T-helper 2 cell treated with Interferon-gamma antibody and Interleukin-4, amounts not matched to agents 5 μg/mL and 100 μg/mL, for 36 hours (primary cell): ENCODE results near the gene IDH3A.

Experiments used
- DNase-seq: peaks from one replicate; pipeline ENCODE4 v3.0.0; 2021; ENCODE audit warnings: low spot score
- H3K27ac Mint-ChIP-seq: one replicate; pipeline ENCODE4 v1.8.0; 2021; ENCODE audit warnings: mild to moderate bottlenecking, mixed read lengths
- H3K27me3 Mint-ChIP-seq: one replicate; pipeline ENCODE4 v1.8.0; 2021; ENCODE audit warnings: low read depth, mixed read lengths
- H3K36me3 Mint-ChIP-seq: one replicate; pipeline ENCODE4 v1.8.0; 2021; ENCODE audit warnings: low read depth, mixed read lengths
- H3K4me1 Mint-ChIP-seq: one replicate; pipeline ENCODE4 v1.8.0; 2021; ENCODE audit warnings: low read depth, mixed read lengths
- H3K4me3 Mint-ChIP-seq: one replicate; pipeline ENCODE4 v1.8.0; 2022; ENCODE audit warnings: mild to moderate bottlenecking, moderate library complexity, mixed read lengths
- H3K9me3 Mint-ChIP-seq: one replicate; pipeline ENCODE4 v1.8.0; 2021; ENCODE audit warnings: mixed read lengths

The IDH3A gene

DNA sequence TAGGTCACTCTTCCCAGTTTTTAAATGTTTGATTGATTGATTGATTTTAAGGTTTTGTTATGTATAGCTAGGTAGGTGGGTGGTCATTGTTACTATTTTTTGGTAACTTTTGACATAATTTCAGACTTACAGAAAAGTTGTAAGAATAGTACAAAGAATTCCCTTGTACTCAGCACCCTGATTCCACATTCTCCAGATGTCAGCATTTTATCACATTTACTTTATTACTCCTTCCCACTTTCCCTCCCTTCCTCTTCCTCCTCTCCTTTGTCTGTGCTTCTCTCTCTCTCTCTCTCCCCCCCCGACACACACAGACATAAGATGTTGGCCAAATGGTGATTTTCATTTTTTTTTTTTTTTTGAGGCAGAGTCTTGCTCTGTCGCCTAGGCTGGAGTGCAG is 14.8 kb downstream of the IDH3A start:
- Mint-ChIP-seq H3K4me1 (peaks cover 23% of the 10 kb centered on the region), H3K27ac (peak overlapping the region; percentile 59), H3K9me3 (no peaks in the 10 kb centered on the region), H3K4me3 (no peak overlapping the region), H3K36me3 (peaks cover 64% of the 10 kb centered on the region), H3K27me3 (no peaks in the 10 kb centered on the region)
- DNase-seq, result no peak

DNA sequence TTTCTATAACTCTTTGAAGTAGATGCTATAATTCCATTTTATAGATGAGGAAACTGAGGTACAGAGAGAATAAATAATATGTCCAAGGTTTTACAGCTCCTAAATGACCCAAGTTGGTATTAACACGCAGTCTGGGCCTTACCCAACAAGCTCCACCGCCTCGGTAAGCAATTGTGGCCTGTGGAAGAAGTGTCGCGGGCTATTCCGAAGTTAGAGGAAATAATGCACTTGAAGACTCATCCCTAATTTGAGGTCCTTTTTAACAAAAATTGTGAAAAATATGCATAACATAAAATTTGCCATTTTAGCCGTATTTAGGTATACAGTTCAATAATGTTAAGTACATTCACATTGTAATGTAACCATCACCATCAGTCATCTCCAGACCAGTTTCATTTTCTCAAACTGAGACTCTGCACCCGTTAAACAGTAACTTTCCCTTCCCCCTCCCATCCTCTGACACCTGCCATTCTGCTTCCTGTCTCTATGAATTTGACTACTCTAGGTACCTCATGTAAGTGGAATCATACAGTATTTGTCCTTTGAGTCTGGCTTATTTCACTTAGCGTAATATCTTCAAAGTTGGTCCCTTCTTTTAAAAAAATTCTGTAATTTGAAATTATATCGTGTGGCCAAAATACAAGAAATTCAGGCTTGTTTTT is 18.2 kb downstream of the IDH3A start:
- peak overlapping the region; percentile 78 for H3K27ac Mint-ChIP-seq
- H3K27me3 Mint-ChIP-seq, result no peaks in the 10 kb centered on the region
- peak; percentile 56 for DNase-seq
- H3K4me3 Mint-ChIP-seq, result peak overlapping the region; percentile 25
- H3K4me1 Mint-ChIP-seq, result peaks cover 36% of the 10 kb centered on the region
- H3K9me3 Mint-ChIP-seq, result no peaks in the 10 kb centered on the region
- H3K36me3 Mint-ChIP-seq, result peaks cover 75% of the 10 kb centered on the region

DNA sequence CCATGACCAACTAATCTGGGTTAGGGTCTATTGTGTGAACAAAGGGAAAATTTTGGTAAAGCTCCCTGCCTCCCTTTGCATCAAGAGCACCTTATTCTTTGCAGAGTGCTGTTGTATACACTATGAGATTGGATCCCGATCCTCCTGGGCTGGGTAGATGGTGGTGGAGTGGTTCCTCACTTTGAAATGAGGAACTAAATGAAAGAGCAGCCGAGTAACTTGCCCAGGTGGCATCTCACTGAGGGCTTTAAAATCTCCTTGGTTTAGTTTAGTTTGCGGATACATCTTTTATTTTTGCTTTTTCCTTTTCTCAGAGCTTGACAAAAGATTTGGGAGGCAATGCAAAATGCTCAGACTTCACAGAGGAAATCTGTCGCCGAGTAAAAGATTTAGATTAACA is 19.4 kb downstream of the IDH3A start:
- no peak for DNase-seq
- Mint-ChIP-seq H3K9me3 (peaks cover 3% of the 10 kb centered on the region), H3K27me3 (no peaks in the 10 kb centered on the region), H3K27ac (peak overlapping the region; percentile 45), H3K4me1 (peaks cover 47% of the 10 kb centered on the region), H3K36me3 (peaks cover 80% of the 10 kb centered on the region), H3K4me3 (peak overlapping the region; percentile 18)

DNA sequence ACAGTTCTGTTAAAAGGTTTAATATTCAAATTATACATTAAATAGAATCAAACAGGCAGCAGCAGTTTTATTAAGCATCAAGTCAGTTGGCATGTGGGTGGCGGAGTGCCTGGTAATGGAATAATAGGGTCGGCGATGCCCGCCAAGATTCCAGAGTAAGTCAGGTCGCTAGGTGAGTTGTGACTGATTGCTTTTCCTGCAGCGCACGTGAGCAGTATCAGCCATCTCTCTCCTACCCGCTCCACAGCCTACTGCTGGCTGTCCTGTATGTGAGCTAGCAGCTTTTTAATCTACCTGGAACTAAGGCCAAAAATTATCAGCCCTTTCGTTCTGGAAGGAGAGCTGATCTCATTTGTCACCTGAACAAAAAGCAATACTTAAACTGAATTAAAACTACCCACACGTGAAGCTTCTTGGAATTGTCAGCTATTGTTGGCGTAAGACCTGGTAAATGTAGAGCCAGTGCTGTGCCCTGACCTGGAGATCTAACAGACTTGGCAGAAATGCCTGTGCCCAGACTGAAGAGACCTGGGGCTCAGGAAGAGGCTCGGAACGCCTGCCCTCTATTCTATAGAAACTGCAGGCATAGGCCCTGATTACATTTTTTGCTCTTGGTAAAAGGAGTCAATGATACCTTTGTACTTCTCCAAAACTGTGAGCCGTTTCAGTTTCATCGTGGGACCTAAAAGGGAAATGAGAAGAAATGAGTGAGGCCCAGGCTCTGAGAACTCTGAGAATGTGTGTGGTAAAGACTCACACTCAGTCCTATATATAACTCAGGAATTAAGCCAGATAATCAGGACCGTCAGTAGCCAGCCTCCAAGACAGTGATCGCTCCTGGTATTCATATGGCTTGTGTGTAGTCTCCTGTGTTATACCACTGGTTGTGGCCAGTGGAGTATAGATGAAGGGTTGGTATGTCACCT is 21.9 kb downstream of the IDH3A start:
- Mint-ChIP-seq H3K4me1 (peaks cover 62% of the 10 kb centered on the region), H3K27ac (peak overlapping the region; percentile 31)

DNA sequence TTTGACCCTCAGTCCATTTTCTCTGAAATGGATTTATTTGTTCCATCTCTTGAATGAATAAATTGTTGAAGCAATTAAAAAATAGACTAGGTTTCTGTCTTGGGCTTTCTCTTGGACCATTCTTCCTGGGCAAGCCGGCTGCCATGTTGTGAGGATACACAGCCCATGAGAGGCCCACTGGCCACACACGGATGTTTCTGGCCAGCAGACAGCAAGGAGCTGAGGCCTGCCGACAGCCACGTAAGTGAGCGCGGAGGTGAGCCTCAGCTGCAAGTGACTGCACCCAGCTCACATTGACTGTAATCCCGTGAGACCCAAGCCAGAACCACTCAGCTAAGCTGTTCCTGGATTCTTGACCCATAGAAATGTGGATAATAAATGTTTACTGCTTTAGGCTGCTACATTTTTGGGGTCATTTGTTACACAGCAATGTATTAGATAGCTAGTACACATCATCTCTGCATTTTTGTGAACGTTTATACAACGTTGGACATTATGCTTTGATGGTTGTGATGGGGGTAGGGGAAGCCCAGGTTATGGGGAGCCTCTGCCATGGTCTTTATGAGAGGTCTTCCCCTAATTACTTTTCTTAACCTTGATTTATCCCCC is 22.8 kb downstream of the IDH3A start:
- Mint-ChIP-seq H3K4me3 (no peak overlapping the region), H3K9me3 (peaks cover 3% of the 10 kb centered on the region), H3K27ac (no peak overlapping the region), H3K4me1 (peaks cover 56% of the 10 kb centered on the region), H3K27me3 (no peaks in the 10 kb centered on the region), H3K36me3 (peaks cover 63% of the 10 kb centered on the region)
- DNase-seq, result no peak

More for the DNA sequence above, 21.9 kb downstream of the IDH3A start:
- H3K4me3 Mint-ChIP-seq, result peak overlapping the region; percentile 26
- no peaks in the 10 kb centered on the region for H3K27me3 Mint-ChIP-seq
- no peak for DNase-seq
- peaks cover 3% of the 10 kb centered on the region for H3K9me3 Mint-ChIP-seq
- peaks cover 71% of the 10 kb centered on the region for H3K36me3 Mint-ChIP-seq

DNA sequence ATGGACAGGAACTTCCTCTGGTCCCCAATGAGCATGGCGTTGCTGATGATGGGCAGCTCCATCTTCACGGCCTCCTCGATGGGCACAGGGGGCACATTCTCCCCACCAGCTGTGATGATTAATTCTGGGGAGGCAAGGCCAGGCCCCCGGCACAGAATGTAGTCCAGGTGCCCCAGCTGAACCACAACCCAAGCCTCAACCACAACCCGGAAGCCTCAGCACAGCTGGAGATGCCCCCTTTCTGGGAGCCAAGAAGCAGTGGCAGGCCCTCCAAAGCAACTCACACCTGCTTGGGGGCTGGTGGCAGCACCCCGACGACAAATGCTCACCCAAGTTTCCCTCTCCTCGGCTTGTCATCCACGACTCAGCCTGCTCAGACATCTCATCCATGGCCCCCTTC is 25.2 kb downstream of the IDH3A start:
- Mint-ChIP-seq H3K9me3 (peaks cover 3% of the 10 kb centered on the region), H3K4me3 (peak overlapping the region; percentile 48), H3K27ac (peak overlapping the region; percentile 60), H3K36me3 (peaks cover 44% of the 10 kb centered on the region), H3K4me1 (peaks cover 39% of the 10 kb centered on the region), H3K27me3 (no peaks in the 10 kb centered on the region)
- DNase-seq, result no peak

DNA sequence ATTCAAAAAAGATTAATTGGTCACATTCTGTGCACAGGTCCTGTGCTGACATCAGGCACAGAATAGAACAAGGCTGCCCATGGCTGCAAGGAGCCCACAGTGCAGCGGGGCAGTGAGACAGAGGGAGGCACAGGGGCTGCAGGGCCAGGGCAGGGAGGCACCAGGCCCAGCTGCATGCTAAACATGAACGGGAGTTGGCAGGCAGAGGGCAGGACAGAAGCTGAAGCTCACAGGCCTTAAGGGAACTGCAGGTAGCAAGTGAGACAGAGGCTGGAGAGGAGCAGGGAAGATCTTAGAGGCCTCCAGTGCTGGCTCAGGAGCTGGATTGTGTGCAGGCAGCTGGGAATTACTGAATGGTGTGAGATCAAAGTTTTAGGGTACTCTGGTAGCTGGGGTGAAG is 26.2 kb downstream of the IDH3A start:
- H3K4me1 Mint-ChIP-seq, result peaks cover 36% of the 10 kb centered on the region
- peaks cover 35% of the 10 kb centered on the region for H3K36me3 Mint-ChIP-seq
- no peak overlapping the region for H3K4me3 Mint-ChIP-seq
- H3K9me3 Mint-ChIP-seq, result peaks cover 3% of the 10 kb centered on the region
- H3K27me3 Mint-ChIP-seq, result no peaks in the 10 kb centered on the region
- no peak overlapping the region for H3K27ac Mint-ChIP-seq
- no peak for DNase-seq

DNA sequence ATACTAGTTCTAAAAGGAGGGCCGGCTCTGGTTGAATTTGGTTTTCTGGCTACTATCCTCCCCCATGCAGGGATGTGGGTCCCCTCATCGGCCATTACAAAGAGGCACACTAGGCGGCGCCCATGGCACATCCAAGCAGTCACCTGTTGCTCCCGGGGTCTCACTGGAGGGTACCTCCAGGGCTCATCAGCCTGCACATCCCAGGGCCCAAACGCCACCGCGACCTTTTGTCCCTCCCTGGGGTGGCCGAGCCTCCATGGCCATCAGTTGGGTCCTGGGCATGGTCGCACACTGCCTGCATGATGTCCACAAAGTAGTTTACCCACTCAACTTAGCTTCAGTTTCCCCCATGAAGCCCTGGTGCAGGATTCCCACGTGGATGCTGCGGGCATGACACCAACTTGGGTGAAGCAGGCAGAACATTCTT is 28.3 kb downstream of the IDH3A start:
- Mint-ChIP-seq H3K4me1 (peaks cover 29% of the 10 kb centered on the region), H3K27ac (no peak overlapping the region), H3K36me3 (peaks cover 16% of the 10 kb centered on the region), H3K27me3 (no peaks in the 10 kb centered on the region), H3K9me3 (peaks cover 3% of the 10 kb centered on the region), H3K4me3 (no peak overlapping the region)
- no peak for DNase-seq

DNA sequence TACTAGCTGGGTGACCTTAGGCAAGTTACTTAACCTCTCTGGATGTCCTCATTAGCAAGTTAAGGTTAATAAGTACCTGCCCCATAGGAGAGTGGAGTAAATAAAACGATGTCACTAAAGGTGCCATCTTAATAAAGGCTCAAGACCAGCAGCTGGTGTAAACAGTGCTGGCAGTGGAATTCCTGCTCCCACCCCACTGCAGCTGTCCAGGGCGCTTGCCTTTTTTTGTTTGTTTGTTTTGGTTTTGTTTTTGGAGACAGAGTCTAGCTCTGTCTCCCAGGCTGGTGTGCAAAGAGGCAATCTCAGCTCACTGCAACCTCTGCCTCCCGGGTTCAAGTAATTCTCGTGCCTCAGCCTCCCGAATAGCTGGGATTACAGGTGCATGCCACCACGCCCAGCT is 28.9 kb downstream of the IDH3A start:
- Mint-ChIP-seq H3K4me3 (no peak overlapping the region), H3K4me1 (peaks cover 23% of the 10 kb centered on the region), H3K27me3 (no peaks in the 10 kb centered on the region), H3K36me3 (peaks cover 10% of the 10 kb centered on the region), H3K27ac (no peak overlapping the region), H3K9me3 (no peaks in the 10 kb centered on the region)
- no peak for DNase-seq

DNA sequence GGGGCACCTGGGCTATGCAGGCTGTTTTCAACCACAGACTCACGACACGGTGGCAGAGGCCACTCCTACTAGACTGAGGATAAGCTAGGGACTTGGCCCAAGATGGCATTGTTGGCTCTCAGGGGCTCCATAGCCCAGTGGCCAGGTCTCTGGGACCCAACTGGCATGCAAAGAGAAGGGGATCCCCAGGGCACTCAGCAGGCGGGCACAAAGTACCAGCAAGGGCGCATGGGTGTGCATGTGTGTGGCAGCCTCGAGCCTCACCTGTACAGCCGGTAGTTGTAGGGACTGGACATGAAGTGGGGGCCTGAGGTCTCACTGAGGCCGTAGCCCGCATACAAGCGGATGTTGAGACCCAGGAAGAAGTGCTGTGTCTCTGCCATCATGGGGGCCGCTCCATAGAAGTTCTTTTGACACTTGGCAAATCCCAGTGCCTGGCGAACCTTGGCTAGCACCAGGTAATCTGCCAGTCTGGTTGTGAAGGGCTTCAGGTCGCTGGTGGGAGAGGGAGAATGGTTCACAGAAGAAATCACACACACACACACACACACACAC is 30.2 kb downstream of the IDH3A start:
- H3K27ac Mint-ChIP-seq, result no peak overlapping the region
- H3K4me1 Mint-ChIP-seq, result peaks cover 11% of the 10 kb centered on the region
- DNase-seq, result no peak
- peaks cover 2% of the 10 kb centered on the region for H3K36me3 Mint-ChIP-seq
- no peaks in the 10 kb centered on the region for H3K9me3 Mint-ChIP-seq
- H3K4me3 Mint-ChIP-seq, result no peak overlapping the region
- no peaks in the 10 kb centered on the region for H3K27me3 Mint-ChIP-seq

DNA sequence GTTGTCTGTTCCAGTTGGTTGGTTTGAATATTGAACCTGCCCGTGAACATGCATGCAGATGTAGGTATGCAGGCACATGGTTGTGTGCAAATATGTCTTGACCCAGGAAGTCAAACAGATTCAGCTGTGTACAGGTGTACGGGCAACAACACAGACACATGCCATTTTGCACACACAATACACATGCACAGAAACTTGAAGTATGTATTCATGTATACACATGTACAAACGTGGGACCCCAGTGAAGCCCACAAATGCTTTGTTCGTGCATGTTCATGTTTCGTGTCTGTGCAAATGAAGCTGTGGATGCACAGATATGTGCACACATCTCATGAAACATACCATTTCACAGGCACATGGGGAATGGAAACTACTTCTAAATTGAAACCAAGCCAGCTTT is 30.7 kb downstream of the IDH3A start:
- peaks cover 4% of the 10 kb centered on the region for H3K27me3 Mint-ChIP-seq
- no peaks in the 10 kb centered on the region for H3K9me3 Mint-ChIP-seq
- H3K27ac Mint-ChIP-seq, result no peak overlapping the region
- no peak for DNase-seq
- H3K4me3 Mint-ChIP-seq, result no peak overlapping the region
- peaks cover 7% of the 10 kb centered on the region for H3K4me1 Mint-ChIP-seq
- H3K36me3 Mint-ChIP-seq, result no peaks in the 10 kb centered on the region

DNA sequence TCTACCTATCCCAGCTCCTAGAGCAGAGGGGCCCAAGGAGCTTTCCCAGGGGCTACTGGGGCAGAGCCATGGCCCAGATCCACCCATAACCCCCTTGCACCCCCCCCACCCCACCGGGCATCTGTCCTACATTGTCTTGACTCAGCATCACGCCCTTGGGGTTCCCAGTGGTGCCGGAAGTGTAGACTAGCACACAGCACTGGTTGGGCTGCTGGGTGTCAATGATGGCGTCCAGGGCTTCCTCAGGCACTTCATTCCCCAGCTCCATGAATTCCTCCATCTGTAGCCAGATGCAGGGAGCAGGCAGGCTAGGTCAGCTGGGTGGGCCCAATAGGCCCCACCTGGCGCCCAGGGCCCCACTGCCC is 33.2 kb downstream of the IDH3A start:
- peaks cover 16% of the 10 kb centered on the region for H3K27me3 Mint-ChIP-seq
- no peak for DNase-seq
- no peak overlapping the region for H3K4me3 Mint-ChIP-seq
- H3K4me1 Mint-ChIP-seq, result peaks cover 1% of the 10 kb centered on the region
- no peaks in the 10 kb centered on the region for H3K9me3 Mint-ChIP-seq
- no peaks in the 10 kb centered on the region for H3K36me3 Mint-ChIP-seq
- H3K27ac Mint-ChIP-seq, result no peak overlapping the region

DNA sequence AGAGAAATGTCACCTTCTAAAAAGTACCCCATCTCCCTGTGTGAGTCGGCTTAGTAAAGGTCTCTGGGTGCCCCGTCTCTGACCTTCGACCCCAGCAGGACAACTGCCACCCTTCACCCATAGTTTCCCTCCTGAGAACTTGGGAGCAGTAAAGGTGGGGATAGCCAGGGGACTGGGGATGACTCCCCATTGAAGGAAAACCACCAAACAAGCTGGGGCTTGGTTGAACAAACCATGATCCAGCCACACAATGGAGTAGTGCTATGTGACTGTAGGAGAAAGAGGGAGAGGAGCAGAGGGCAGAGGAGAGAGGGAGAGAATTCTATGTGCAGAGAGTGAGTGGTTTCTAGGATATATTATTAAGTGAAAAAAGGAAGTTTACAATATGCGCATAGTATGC is 33.7 kb downstream of the IDH3A start:
- Mint-ChIP-seq H3K4me1 (peaks cover under 1% of the 10 kb centered on the region), H3K36me3 (no peaks in the 10 kb centered on the region), H3K27ac (no peak overlapping the region), H3K27me3 (peaks cover 16% of the 10 kb centered on the region), H3K4me3 (no peak overlapping the region), H3K9me3 (no peaks in the 10 kb centered on the region)
- no peak for DNase-seq
